Endothelial cell of umbilical vein (primary cell): ENCODE results near the gene UNC50.

ENCODE experiments used
- CTCF ChIP-seq, 2 donors: IDR thresholded peaks; 1 replicate in 1 of 2; 2 replicates in 1 of 2; pipeline ENCODE4 v1.5.1; 2011; ENCODE audit warnings: low read length in 2 of 2, mild to moderate bottlenecking in 2 of 2, moderate library complexity in 2 of 2, control low read depth in 1 of 2, inconsistent platforms in 1 of 2, low read depth in 1 of 2; ENCODE audit not compliant: insufficient read depth in 1 of 2; ENCODE audit errors: extremely low read depth in 1 of 2
- EZH2 ChIP-seq: IDR thresholded peaks from 2 replicates; pipeline ENCODE4 v1.6.1; 2012; ENCODE audit warnings: borderline replicate concordance, low read depth, mild to moderate bottlenecking, moderate library complexity, low read length, inconsistent platforms; ENCODE audit not compliant: severe bottlenecking
- MAX ChIP-seq: IDR thresholded peaks from 2 replicates; pipeline ENCODE4 v1.6.1; 2011; ENCODE audit not compliant: insufficient read depth, insufficient read length
- POLR2A ChIP-seq: IDR thresholded peaks from 2 replicates; pipeline ENCODE4 v1.6.1; 2012; ENCODE audit warnings: low read depth, mild to moderate bottlenecking, control low read depth, low read length
- POLR2AphosphoS5 ChIP-seq: IDR thresholded peaks from 2 replicates; pipeline ENCODE4 v1.6.1; 2012; ENCODE audit warnings: low read depth, mild to moderate bottlenecking, control low read depth, low read length, moderate library complexity; ENCODE audit not compliant: insufficient read depth

- TF ChIP-seq POLR2A (no peak), EZH2 (no peak), CTCF (IDR thresholded peaks at IDR 0.05; ENCODE audit: extremely low read depth in 1 of 2, insufficient read depth in 1 of 2, low read depth in 1 of 2, low read length in 2 of 2) (no peak), POLR2AphosphoS5 (no peak), MAX (no peak)
These were observed 7.1 kb downstream of the UNC50 start for GRCh38 chr2:98615481-98615880.
